HL-60/S4 treated with retinoic acid at 250 ng/mL for 4 days and 3 days (cell line): ENCODE data around the gene MAPK8.

Experiments used
- in situ Hi-C: fragments of 300-500 bp; cut with MboI; formaldehyde crosslinking; loops from 2 replicates; pipeline ENCODE4 v1.7.0; 2022; ENCODE audit warnings: low sequenced_read_pairs

MAPK8 gene

DNA sequence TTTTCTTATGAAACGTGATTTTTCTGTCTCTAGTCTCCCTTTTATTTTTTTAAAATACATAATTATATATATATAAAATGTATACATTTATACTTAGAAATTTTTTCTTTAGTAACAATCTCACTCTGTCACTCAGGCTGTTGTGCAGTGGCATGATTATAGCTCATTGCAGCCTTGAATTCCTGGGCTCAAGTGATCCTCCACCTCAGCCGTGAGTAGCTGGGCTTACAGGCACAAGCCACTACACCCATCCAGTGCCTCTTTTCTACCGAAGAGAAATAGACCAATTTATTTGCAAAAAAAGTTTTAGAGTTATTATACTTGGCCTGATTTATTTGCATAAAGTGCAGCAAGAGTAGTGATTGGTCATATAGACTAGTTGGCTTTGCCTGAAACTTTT is 72.2 kb downstream of the MAPK8 start:
- in situ Hi-C loops = no loop called here

- in situ Hi-C loops = no loop called here
Measured at GRCh38 chr10:48381971-48382370, 75.5 kb downstream of the MAPK8 start.

DNA sequence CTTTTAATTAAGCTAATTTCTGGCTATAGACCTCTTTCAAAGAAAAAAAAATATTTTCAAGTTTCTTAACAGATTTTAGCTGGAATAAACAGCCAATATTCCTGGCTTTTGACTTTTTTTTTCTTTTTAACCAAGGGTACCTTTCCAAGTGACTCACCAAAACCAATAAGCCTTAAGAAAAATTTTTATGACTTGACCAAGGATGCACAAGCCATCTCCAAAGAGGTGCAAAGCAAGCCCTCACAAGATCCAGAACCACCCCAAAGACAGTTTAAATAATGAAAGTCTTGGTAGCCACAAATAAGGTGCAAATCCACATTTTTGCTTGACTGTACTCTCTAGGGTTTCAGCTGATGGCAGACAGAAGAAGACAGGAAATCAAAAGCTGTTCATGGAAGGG is 76.5 kb downstream of the MAPK8 start:
- in situ Hi-C loops = no loop called here

DNA sequence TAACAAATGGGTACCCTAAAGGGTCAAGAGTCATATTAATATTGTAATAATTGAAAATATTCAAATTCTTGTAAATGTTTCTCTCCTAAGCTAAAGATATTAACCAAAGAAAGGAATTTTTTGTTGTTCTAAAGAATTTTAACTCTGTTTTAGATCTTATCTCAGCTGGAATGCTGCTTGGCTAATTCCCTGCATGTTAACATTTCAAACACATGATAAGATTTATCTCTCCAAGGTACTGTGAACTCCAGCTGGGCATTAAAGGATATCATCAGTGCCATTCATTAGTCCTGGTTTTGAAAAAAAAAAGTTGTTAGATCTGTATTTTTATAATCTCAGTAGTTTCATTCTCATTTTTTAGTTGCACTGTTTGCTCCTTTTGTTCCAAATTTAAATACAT is 76.9 kb downstream of the MAPK8 start:
- in situ Hi-C loops = no loop called here

DNA sequence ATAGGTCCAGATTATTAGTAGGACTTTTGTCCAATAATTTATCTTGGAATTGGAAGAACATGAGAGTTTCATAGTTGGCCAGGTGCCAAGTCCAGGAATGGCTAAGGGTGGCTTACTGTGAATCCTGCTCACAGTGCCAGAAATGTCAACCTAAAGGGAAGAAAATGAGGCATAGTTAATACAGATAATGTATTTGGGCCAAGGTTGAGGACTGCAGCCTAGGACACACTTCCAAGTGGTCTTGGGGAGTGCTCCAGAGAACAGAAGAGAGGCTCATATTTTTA is 78.2 kb downstream of the MAPK8 start:
- in situ Hi-C loops = no loop called here

DNA sequence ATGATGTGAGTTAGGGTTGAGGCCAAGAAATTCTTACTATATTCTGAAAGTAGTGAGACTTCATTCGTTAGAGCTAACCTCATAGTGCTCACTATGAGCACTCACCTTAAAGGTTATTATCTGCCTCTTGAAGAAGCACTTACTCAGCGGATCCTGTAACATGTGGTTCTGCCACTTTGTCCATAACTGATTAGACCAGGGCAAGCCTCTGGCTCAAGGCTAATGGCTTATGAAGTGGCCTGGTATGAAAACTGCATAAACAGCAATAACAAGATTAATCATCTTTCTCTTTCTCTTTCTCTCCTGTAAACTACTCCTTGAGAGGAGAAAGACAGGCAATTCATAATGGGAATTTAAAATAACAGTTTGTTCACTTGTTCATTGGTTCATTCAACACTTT is 82.8 kb downstream of the MAPK8 start:
- in situ Hi-C loops = no loop called here

DNA sequence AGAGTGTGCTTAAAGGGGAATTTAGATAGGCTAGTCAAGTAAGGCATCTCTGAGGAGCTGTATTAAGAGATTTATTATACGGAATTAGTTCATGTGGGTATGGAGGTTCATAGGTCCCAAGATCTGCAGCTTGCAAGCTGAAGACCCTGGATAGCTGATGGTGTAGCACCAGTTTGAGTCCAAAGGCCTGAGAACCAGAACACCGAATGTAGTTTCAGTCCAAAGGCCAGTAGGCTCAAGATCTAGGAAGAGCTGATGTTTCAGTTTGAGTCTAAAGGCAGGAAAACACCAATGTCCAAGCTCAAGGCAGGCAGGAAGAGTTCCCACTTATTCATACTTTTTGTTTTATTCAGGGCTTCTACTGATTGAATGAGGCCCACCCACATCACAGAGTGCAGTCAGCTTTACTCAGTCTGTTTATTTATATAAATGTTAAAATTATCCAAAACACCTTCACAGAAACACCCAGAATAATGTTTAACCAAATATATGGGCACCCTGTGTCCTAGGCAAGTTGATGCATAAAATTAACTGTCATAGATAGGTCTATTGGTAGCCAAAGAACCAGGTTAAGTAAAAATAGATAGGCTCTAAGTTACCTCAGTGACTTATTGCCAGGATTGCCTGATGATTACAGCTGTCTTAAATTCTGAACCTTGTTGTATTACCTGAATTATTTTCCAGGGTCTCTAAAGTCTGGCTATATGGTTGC is 83.5 kb downstream of the MAPK8 start:
- in situ Hi-C loops = no loop called here

GRCh38 chr10:48390558-48390871 is 84.0 kb downstream of the MAPK8 start:
- in situ Hi-C loops = no loop called here

DNA sequence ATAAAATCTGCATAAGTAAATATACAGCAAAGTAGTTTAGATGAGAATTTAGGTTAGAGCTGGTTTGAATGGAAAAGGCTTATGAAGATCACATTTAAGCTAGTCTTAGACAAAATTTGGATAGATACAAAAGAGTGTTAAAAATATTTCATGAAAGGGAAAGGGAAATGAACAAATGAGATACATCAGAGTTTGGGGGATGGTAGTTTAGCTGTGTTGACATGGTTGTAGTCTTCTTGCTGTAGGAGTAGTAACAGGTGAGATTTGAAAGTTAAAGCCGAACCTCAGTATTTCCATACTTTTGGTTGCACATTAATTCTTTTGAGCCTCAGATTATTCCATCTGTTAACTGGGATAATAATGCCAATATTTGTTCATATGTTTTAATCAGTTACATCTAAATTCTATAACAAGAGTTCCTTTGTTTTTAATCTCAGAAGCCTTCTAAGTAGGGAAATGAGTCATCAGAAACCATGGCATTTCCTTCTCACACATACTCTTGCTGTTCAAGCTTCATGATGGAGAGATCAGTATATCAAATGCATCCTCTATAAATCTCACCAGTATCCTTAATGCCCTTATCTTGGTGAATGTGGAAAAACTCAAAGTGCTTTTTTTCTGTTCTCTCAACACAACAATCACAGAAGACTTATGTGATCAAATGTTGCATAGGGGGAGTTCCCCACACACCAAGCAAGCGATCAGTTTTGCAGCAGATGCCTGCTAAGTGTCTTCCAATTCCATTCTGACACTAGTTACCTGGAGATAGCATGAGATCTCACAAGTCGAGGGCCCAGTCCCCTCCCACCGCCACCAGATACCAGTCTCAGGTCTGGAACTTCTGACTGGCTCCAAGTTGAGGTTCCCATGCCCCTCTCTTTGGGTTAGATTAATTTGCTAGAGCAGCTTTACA is 84.7 kb downstream of the MAPK8 start:
- in situ Hi-C loops = no loop called here

DNA sequence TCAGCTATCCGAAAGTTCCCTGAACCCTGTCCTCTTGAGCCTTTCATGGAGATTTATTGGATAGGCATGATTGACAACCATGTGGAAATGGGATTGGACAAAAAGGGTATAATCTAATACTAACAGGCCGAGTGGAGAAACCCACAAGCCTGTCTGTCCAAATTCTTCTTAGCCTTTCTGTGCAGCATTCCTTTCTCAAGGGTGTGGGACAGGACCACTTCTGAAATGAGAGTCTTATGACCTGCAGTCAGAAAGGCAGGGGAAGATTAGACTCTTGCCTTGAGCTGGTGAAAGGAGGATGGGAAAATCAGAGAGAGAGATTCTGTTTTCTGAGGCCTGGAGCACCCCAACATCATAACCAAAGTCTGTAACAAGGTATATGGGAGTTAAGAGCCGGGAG is 85.5 kb downstream of the MAPK8 start:
- in situ Hi-C loops = no loop called here

DNA sequence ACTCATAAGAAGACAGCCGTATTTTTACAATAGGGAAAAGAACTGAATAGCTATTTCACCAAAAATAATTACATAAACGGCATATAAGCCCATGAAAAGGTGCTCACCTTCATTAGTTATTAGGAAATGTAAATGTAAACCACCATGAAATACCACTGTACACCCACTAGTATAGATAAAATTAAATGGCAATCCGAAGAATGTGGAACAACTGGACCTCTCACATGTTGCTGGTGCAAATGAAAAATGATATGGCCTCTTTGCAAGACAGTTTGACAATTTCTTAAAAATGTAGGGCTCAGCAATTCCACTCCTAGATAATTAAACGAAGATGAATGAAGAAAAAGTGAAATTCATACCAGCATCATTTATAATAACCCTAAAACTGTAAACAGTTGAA is 91.8 kb downstream of the MAPK8 start:
- in situ Hi-C loops = no loop called here

- in situ Hi-C loops = no loop called here
Measured at GRCh38 chr10:48399056-48399541, 92.6 kb downstream of the MAPK8 start.

- in situ Hi-C loops = no loop called here
Measured at GRCh38 chr10:48399551-48399950, 93.1 kb downstream of the MAPK8 start.

GRCh38 chr10:48400129-48400849 is 93.8 kb downstream of the MAPK8 start:
- in situ Hi-C loops = no loop called here

DNA sequence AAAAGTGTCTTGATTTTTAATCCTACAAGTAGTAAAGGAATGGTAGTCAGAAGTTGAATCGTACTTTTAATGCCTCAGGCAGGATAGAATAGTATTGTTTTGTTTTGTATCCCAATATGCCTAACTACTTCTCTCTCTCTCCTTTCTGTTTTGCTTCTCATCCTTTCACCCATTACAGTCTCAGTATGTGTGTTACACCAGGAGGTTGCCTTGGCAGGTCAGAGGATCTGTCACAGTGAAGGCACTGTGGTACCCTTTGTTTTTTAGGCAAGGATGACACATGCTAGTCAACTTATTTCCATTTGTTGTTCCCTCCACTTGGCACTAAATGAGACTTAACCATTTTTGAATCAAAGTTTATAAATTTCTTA is 94.4 kb downstream of the MAPK8 start:
- in situ Hi-C loops = no loop called here

DNA sequence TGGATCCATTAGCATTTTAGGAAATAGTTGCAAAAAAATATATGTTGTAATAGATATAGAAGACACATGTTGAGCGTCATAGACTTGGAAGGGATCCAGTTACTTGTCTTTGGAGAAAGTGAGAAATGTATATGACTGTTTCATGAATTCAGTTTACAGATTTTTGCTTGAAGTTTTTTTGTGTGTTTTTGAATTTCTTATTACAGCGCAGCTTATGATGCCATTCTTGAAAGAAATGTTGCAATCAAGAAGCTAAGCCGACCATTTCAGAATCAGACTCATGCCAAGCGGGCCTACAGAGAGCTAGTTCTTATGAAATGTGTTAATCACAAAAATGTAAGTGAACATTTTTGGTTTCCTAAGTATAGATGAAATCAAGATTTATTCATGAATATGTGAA is 98.2 kb downstream of the MAPK8 start:
- in situ Hi-C loops = no loop called here

GRCh38 chr10:48406204-48406603 is 99.7 kb downstream of the MAPK8 start:
- in situ Hi-C loops = no loop called here

DNA sequence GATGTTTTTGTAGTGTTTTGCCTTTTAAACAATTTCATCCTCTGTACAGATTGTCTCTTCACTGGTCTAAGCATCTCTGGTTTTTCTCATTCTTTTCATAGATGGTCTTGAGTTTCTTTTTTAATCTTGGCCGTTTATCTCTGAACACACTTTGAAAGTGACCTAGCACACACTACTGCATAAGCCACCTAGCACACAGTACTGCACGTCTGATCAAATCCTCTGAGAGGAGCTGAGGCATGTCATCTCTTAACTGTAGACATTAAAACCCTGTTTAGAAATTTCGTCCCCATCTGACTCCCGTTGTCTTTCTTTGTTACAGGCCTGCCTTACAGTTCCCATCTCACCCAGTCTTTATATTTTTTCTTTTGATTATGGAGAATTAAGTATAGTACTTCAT is 100.2 kb downstream of the MAPK8 start:
- in situ Hi-C loops = no loop called here

- in situ Hi-C loops = no loop called here
Measured at GRCh38 chr10:48410503-48410902, 104.0 kb downstream of the MAPK8 start.

DNA sequence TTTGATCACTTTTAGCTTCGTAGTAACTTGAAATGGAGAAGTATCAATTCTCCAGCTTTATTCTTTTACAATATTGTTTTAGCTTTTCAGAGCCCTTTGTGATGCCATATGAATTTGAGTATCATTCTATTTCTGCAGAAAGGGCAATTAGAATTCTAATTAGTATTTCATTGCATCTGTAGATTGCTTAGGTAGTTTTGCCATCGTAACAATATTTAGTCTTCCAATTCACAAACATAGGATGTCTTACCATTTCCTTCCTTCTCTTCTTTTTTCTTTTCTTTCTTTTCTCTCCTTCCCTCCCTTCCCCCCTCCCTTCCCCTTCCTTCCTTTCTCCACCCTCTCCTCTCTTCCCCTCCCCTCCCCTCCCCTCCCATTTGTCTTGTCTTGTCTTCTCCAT is 105.0 kb downstream of the MAPK8 start:
- in situ Hi-C loops = no loop called here

- in situ Hi-C loops = no loop called here
Measured at GRCh38 chr10:48412081-48412480, 105.6 kb downstream of the MAPK8 start.

- in situ Hi-C loops = no loop called here
Measured at GRCh38 chr10:48412933-48413332, 106.5 kb downstream of the MAPK8 start.
